Esophagus muscularis mucosa (tissue), 4 donors: ENCODE results near the gene DMPK. TPM values are rescaled to one million over a fixed set of nuclear protein-coding genes. Genes with fewer than 3 reads are reported as not detected.

ENCODE experiments used
- DNase-seq: peaks from one replicate; pipeline ENCODE4 v3.0.0-alpha.2; 2017; ENCODE audit errors: extremely low spot score
- H3K27ac ChIP-seq, 4 donors: fragments of 200-600 bp; sonication (generic); replicated peaks in 1 of 4; 1 replicate in 3 of 4; 2 replicates in 1 of 4; pipeline ENCODE4 v1.5.1; 2016 to 2019; ENCODE audit warnings: mild to moderate bottlenecking in 1 of 4
- H3K27me3 ChIP-seq, 4 donors: fragments of 200-600 bp; sonication (generic); one replicate each; pipeline versions ENCODE4 v1.5.1 to v1.6.0; 2016 to 2019
- H3K36me3 ChIP-seq, 4 donors: fragments of 200-600 bp; sonication (generic); one replicate each; pipeline ENCODE4 v1.5.1; 2016 to 2019
- H3K4me1 ChIP-seq, 4 donors: fragments of 200-600 bp; sonication (generic); one replicate each; pipeline ENCODE4 v1.5.1; 2016 to 2019
- H3K4me3 ChIP-seq, 4 donors: fragments of 200-600 bp; sonication (generic); 1 replicate in 2 of 4; 2 replicates in 2 of 4; pipeline ENCODE4 v1.5.1; 2016 to 2019; ENCODE audit warnings: mild to moderate bottlenecking in 4 of 4, moderate library complexity in 1 of 4
- H3K9me3 ChIP-seq, 4 donors: fragments of 200-600 bp; sonication (generic); 1 replicate in 3 of 4; 2 replicates in 1 of 4; pipeline ENCODE4 v1.5.1; 2016 to 2019
- CTCF ChIP-seq, 3 experiments: fragments of 200-600 bp in 2 of 3; fragments of 450-650 bp in 1 of 3; sonication (generic) in 2 of 3; IDR thresholded peaks; one replicate each; pipeline ENCODE4 v1.5.1; 2017 to 2019; ENCODE audit warnings: antibody characterized with exemption in 3 of 3, mild to moderate bottlenecking in 2 of 3, moderate library complexity in 1 of 3
- EP300 ChIP-seq: sonication (generic); formaldehyde crosslinking; IDR thresholded peaks from one replicate; pipeline ENCODE4 v1.6.1; 2017; ENCODE audit warnings: antibody characterized with exemption
- POLR2A ChIP-seq: fragments of 450-650 bp; IDR thresholded peaks from one replicate; pipeline ENCODE4 v1.6.1; 2017; ENCODE audit warnings: antibody characterized with exemption, moderate library complexity, mild to moderate bottlenecking, low read depth
- POLR2AphosphoS5 ChIP-seq, 2 donors: sonication (generic); formaldehyde crosslinking; IDR thresholded peaks; one replicate each; pipeline ENCODE4 v1.6.1; 2017; ENCODE audit warnings: antibody characterized with exemption in 2 of 2
- whole genome bisulfite sequencing: methylation state at CpG from one replicate; pipeline ENCODE4 v1.1.5; 2018; 5-methylcytosine and 5-hydroxymethylcytosine counted together
- intact Hi-C: fragments of 100-400 bp; cut with DNase I; formaldehyde crosslinking; loops from one replicate; pipeline ENCODE4 v1.15.1; 2023
- total RNA-seq, 4 donors: library from RNA; depleted of rRNA; stranded (reverse); fragments of >200 nt; gene quantifications; one replicate each; pipeline versions ENCODE4 v1.1.0 to v1.2.1, GENCODE V29; 2016

The DMPK gene, protein sequence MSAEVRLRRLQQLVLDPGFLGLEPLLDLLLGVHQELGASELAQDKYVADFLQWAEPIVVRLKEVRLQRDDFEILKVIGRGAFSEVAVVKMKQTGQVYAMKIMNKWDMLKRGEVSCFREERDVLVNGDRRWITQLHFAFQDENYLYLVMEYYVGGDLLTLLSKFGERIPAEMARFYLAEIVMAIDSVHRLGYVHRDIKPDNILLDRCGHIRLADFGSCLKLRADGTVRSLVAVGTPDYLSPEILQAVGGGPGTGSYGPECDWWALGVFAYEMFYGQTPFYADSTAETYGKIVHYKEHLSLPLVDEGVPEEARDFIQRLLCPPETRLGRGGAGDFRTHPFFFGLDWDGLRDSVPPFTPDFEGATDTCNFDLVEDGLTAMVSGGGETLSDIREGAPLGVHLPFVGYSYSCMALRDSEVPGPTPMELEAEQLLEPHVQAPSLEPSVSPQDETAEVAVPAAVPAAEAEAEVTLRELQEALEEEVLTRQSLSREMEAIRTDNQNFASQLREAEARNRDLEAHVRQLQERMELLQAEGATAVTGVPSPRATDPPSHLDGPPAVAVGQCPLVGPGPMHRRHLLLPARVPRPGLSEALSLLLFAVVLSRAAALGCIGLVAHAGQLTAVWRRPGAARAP
- 100 to 1,000 TPM; 247 to 487 (median 347) TPM for total RNA-seq

- peak within 1 kb of the TSS; percentile 94 to 97 (median 95) for H3K27ac ChIP-seq
- intact Hi-C loops, result no loop called here
- H3K4me1 ChIP-seq, result peaks cover 63 to 98% (median 85%) of the 10 kb centered on the region in 4 donors
- TF ChIP-seq POLR2AphosphoS5 (IDR thresholded peaks at IDR 0.05) (peak; percentile 44 to 65), EP300 (no peak)
- H3K9me3 ChIP-seq, result no peaks in the 10 kb centered on the region
- H3K36me3 ChIP-seq, result peaks cover 24 to 46% (median 41%) of the 10 kb centered on the region in 4 donors
- H3K27me3 ChIP-seq, result no peaks in the 10 kb centered on the region
- no peak for DNase-seq
- 14% methylated on average over 4 of the region's 18 CpGs for WGBS
- H3K4me3 ChIP-seq, result peak within 1 kb of the TSS; percentile 61 to 82 (median 78)
Measured at GRCh38 chr19:45782162-45782691, at the start of gene DMPK. Gene DMPK, minus strand, starts transcription at chr19:45782490. Its CDS starts 138 bp downstream, at chr19:45782352.

- Histone ChIP-seq H3K36me3 (peaks cover 88 to 100% (median 98%) of the 10 kb centered on the region in 4 donors), H3K4me3 (no peak overlapping the region), H3K4me1 (peaks cover 0 to 9% (median 8%) of the 10 kb centered on the region in 4 donors), H3K27ac (no peak overlapping the region), H3K9me3 (no peaks in the 10 kb centered on the region), H3K27me3 (no peaks in the 10 kb centered on the region)
- intact Hi-C loops, result no loop called here
- TF ChIP-seq EP300, result no peak
- TF ChIP-seq CTCF (IDR thresholded peaks at IDR 0.05), result no peak
- no peak for TF ChIP-seq POLR2A
- TF ChIP-seq POLR2AphosphoS5 (IDR thresholded peaks at IDR 0.05), result no peak
- DNase-seq, result no peak
- WGBS, result 95% methylated on average over 16 of the region's 16 CpGs
Measured at GRCh38 chr19:45828945-45829344, 46.7 kb upstream of the DMPK start.

- 84% methylated on average over 9 of the region's 9 CpGs for WGBS
- no peak for TF ChIP-seq POLR2A
- no peak for TF ChIP-seq CTCF (IDR thresholded peaks at IDR 0.05)
- no peak for TF ChIP-seq POLR2AphosphoS5 (IDR thresholded peaks at IDR 0.05)
- Histone ChIP-seq H3K4me3 (no peak overlapping the region), H3K27ac (no peak overlapping the region), H3K4me1 (peaks cover 0 to 13% (median 9%) of the 10 kb centered on the region in 4 donors), H3K36me3 (peaks cover 88 to 100% (median 98%) of the 10 kb centered on the region in 4 donors), H3K9me3 (no peaks in the 10 kb centered on the region), H3K27me3 (no peaks in the 10 kb centered on the region)
- no peak for DNase-seq
- intact Hi-C loops, result no loop called here
Measured at GRCh38 chr19:45828523-45828922, 46.2 kb upstream of the DMPK start.

- Histone ChIP-seq H3K4me1 (peaks cover 0 to 13% (median 9%) of the 10 kb centered on the region in 4 donors), H3K9me3 (no peaks in the 10 kb centered on the region), H3K4me3 (no peak overlapping the region), H3K27ac (no peak overlapping the region), H3K27me3 (no peaks in the 10 kb centered on the region), H3K36me3 (peaks cover 87 to 100% (median 99%) of the 10 kb centered on the region in 4 donors)
- 93% methylated on average over 10 of the region's 16 CpGs for WGBS
- TF ChIP-seq CTCF (IDR thresholded peaks at IDR 0.05) (no peak), POLR2A (no peak), POLR2AphosphoS5 (IDR thresholded peaks at IDR 0.05) (no peak), EP300 (no peak)
- intact Hi-C loops, result no loop called here
- DNase-seq, result no peak
Measured at GRCh38 chr19:45827459-45828093, 45.3 kb upstream of the DMPK start.
